Astrocyte (in vitro differentiated cells and primary cell): Measurements from ENCODE around the gene GZMM. TPM values are rescaled to one million over a fixed set of nuclear protein-coding genes. Genes with fewer than 3 reads are reported as not detected.

Source experiments
- DNase-seq: peaks from one replicate; pipeline ENCODE4 v3.0.0-alpha.2; 2010; ENCODE audit warnings: low read depth
- FAIRE-seq: peaks from 2 replicates; lab custom pipeline; 2011; peaks lifted over from hg19 to GRCh38; lab: Jason Lieb, UNC
- H2AFZ ChIP-seq: 2 replicates; pipeline ENCODE4 v1.6.0; 2012; ENCODE audit warnings: low read depth, low read length, inconsistent platforms
- H3K27ac ChIP-seq: 2 replicates; pipeline ENCODE4 v1.5.1; 2011; ENCODE audit warnings: low read depth, low read length, inconsistent platforms
- H3K27me3 ChIP-seq: 2 replicates; pipeline ENCODE4 v1.6.0; 2011; ENCODE audit warnings: low read length, inconsistent platforms; ENCODE audit not compliant: insufficient read depth
- H3K36me3 ChIP-seq: 2 replicates; pipeline ENCODE4 v1.5.1; 2011; ENCODE audit warnings: low read length, inconsistent platforms; ENCODE audit not compliant: insufficient read depth
- H3K4me1 ChIP-seq: 2 replicates; pipeline ENCODE4 v1.5.1; 2011; ENCODE audit warnings: low read length, inconsistent platforms; ENCODE audit not compliant: insufficient read depth
- H3K4me2 ChIP-seq: 2 replicates; pipeline ENCODE4 v1.6.0; 2012; ENCODE audit warnings: low read length, inconsistent platforms
- H3K4me3 ChIP-seq: 2 replicates; pipeline ENCODE4 v1.5.1; 2011; ENCODE audit warnings: low read depth, mild to moderate bottlenecking, low read length, inconsistent platforms; ENCODE audit not compliant: insufficient read depth
- H3K79me2 ChIP-seq: 2 replicates; pipeline ENCODE4 v1.6.0; 2012; ENCODE audit warnings: mild to moderate bottlenecking, low read length, inconsistent platforms; ENCODE audit not compliant: insufficient read depth
- H3K9ac ChIP-seq: 2 replicates; pipeline ENCODE4 v1.6.0; 2012; ENCODE audit warnings: mild to moderate bottlenecking, low read length, inconsistent platforms
- H3K9me3 ChIP-seq: 2 replicates; pipeline ENCODE4 v1.5.1; 2012; ENCODE audit warnings: low read depth, mild to moderate bottlenecking, low read length, inconsistent platforms; ENCODE audit not compliant: insufficient read depth
- H4K20me1 ChIP-seq: 2 replicates; pipeline ENCODE4 v1.6.0; 2012; ENCODE audit warnings: low read length, inconsistent platforms; ENCODE audit not compliant: insufficient read depth
- H3K27ac Mint-ChIP-seq: one replicate; pipeline ENCODE4 v1.8.0; 2021; ENCODE audit warnings: mild to moderate bottlenecking, mixed read lengths; ENCODE audit not compliant: unreplicated experiment
- H3K27me3 Mint-ChIP-seq: one replicate; pipeline ENCODE4 v1.8.0; 2021; ENCODE audit warnings: low read depth, mixed read lengths; ENCODE audit not compliant: unreplicated experiment
- H3K36me3 Mint-ChIP-seq: one replicate; pipeline ENCODE4 v1.8.0; 2021; ENCODE audit warnings: low read depth, mixed read lengths; ENCODE audit not compliant: unreplicated experiment
- H3K4me1 Mint-ChIP-seq: one replicate; pipeline ENCODE4 v1.8.0; 2021; ENCODE audit warnings: low read depth, mixed read lengths; ENCODE audit not compliant: unreplicated experiment
- H3K4me3 Mint-ChIP-seq: one replicate; pipeline ENCODE4 v1.8.0; 2021; ENCODE audit warnings: mild to moderate bottlenecking, moderate library complexity, mixed read lengths; ENCODE audit not compliant: unreplicated experiment
- H3K9me3 Mint-ChIP-seq: one replicate; pipeline ENCODE4 v1.8.0; 2021; ENCODE audit warnings: mild to moderate bottlenecking, mixed read lengths; ENCODE audit not compliant: unreplicated experiment
- EZH2 ChIP-seq: IDR thresholded peaks from 2 replicates; pipeline ENCODE4 v1.6.1; 2012; ENCODE audit warnings: mild to moderate bottlenecking, low read length, inconsistent platforms; ENCODE audit not compliant: insufficient read depth
- total RNA-seq: library from RNA; stranded (reverse); gene quantifications from 2 replicates; pipeline ENCODE4 v1.2.1, GENCODE V29; 2021
- TF ChIP-seq, protein P1 (sequence below): IDR thresholded peaks from 2 replicates; pipeline ENCODE4 v1.5.1; 2011; ENCODE audit warnings: low read depth, mild to moderate bottlenecking, inconsistent platforms, low read length, moderate library complexity; ENCODE audit not compliant: insufficient read depth

Gene GZMM
- total RNA-seq, 1 donor from 2014 or later: 0.70 TPM

DNA sequence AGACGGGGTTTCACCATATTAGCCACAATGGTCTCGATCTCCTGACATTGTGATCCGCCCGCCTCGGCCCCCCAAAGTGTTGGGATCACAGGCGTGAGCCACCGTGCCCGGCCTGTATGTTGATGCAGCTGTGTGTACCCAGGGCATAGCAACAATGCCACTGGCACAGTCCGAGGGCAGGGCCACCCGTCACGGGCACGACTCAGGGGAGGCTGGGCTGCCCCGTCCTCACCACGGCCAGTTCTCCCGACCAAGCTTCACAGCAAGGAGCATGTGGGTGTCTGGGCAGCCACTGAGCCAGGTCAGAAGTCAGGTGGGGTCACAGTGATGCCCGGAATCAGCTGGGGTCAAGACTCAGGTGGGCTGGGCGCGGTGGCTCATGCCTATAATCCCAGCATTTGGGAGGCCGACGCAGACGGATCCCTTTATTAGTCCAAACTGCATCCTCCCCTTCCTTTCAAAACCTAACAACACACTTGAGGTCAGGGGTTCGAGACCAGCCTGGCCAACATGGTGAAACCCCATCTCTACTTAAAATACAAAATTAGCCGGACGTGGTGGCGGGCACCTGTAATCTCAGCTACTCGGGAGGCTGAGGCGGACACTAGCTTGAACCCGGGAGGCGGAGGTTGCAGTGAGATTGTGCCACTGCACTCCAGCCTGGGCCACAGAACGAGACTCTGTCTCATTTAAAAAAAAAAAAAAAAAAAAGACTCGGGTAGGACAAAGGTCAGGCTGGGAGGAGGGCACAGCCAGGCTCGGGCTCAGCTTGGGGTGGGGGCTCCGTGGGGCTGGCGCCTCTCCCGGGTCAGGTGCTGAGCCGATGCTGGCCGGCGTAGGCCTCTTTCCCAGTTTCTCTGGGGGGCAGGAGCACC lies 13.5 kb upstream of the GZMM start:
- TF ChIP-seq EZH2: no peak
- TF ChIP-seq, protein P1, sequence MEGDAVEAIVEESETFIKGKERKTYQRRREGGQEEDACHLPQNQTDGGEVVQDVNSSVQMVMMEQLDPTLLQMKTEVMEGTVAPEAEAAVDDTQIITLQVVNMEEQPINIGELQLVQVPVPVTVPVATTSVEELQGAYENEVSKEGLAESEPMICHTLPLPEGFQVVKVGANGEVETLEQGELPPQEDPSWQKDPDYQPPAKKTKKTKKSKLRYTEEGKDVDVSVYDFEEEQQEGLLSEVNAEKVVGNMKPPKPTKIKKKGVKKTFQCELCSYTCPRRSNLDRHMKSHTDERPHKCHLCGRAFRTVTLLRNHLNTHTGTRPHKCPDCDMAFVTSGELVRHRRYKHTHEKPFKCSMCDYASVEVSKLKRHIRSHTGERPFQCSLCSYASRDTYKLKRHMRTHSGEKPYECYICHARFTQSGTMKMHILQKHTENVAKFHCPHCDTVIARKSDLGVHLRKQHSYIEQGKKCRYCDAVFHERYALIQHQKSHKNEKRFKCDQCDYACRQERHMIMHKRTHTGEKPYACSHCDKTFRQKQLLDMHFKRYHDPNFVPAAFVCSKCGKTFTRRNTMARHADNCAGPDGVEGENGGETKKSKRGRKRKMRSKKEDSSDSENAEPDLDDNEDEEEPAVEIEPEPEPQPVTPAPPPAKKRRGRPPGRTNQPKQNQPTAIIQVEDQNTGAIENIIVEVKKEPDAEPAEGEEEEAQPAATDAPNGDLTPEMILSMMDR: no peak
- H3K4me2 ChIP-seq: peak overlapping the region; percentile 88
- DNase-seq (no peak), FAIRE-seq (no peak)
- peak overlapping the region; percentile 93 for H2AFZ ChIP-seq
- Mint-ChIP-seq H3K9me3 (no peaks in the 10 kb centered on the region), H3K36me3 (peaks cover 3% of the 10 kb centered on the region), H3K27ac (peak overlapping the region; percentile 66), H3K27me3 (peaks cover 3% of the 10 kb centered on the region), H3K4me3 (peak overlapping the region; percentile 85), H3K4me1 (peaks cover 11% of the 10 kb centered on the region)
- peaks cover 35% of the 10 kb centered on the region for H4K20me1 ChIP-seq
- H3K9ac ChIP-seq: peak overlapping the region; percentile 85
- H3K79me2 ChIP-seq: peaks cover 37% of the 10 kb centered on the region
- H3K36me3 ChIP-seq: no peaks in the 10 kb centered on the region
- no peaks in the 10 kb centered on the region for H3K27me3 ChIP-seq
- peaks cover 26% of the 10 kb centered on the region for H3K4me1 ChIP-seq
- H3K27ac ChIP-seq: no peak overlapping the region
- H3K9me3 ChIP-seq: no peaks in the 10 kb centered on the region
- H3K4me3 ChIP-seq: peak overlapping the region; percentile 76

DNA sequence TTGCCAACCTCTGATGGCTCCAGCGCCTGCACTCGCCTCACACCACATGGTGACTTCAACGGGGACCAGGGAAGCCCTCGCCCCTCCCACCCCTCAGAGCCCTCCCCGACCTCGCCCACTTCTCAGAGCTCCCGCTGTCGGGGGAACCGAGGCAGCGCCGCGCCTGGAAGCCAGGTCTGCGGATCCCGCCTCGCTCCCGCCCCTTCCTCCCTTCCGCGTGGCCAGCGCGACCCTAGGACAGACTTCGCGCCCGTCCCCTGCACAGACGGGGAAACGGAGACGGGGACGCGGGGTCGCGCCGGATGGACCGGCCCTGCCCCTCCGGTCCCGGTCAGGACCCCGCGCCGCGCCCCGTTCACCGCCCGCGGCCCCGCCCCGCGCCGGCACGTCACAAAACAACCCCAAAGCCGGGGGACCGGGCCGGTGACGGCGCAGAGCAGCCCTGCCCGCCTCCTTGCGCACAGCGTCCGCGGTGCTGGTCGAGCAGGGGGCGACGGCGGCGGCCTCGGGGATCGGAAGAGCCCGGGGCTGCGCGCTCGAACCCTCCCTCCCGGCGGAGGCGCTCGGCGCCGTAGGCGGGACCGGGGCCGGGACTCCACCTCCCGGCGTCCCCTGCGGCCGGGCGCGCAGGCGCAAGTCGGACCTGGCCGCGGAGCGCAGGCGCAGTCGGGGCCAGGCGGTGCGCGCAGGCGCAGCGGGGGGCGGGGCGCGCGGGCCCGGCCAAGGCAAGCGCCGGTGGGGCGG lies 12.7 kb upstream of the GZMM start:
- no peak for FAIRE-seq
- no peaks in the 10 kb centered on the region for H3K36me3 ChIP-seq

More for the DNA sequence above, 12.7 kb upstream of the GZMM start:
- peak; percentile 47 for DNase-seq
- peak overlapping the region; percentile 92 for H3K4me2 ChIP-seq
- peaks cover 28% of the 10 kb centered on the region for H3K4me1 ChIP-seq
- peaks cover 11% of the 10 kb centered on the region for H3K4me1 Mint-ChIP-seq
- H3K9me3 ChIP-seq: no peaks in the 10 kb centered on the region
- H3K27me3 Mint-ChIP-seq: peaks cover 2% of the 10 kb centered on the region
- peak overlapping the region; percentile 70 for H3K27ac ChIP-seq
- peak overlapping the region; percentile 26 for H3K27ac Mint-ChIP-seq
- no peaks in the 10 kb centered on the region for H3K27me3 ChIP-seq
- H3K4me3 ChIP-seq: peak overlapping the region; percentile 76
- peak overlapping the region; percentile 85 for H3K4me3 Mint-ChIP-seq
- TF ChIP-seq, protein P1: no peak
- peaks cover 43% of the 10 kb centered on the region for H4K20me1 ChIP-seq
- H3K9me3 Mint-ChIP-seq: no peaks in the 10 kb centered on the region
- H3K79me2 ChIP-seq: peaks cover 45% of the 10 kb centered on the region
- H3K36me3 Mint-ChIP-seq: peaks cover 3% of the 10 kb centered on the region
- peak overlapping the region; percentile 85 for H3K9ac ChIP-seq
- H2AFZ ChIP-seq: peak overlapping the region; percentile 93
